CD14-positive monocyte (primary cell): ENCODE results near the gene PPFIBP1. TPM values are rescaled to one million over a fixed set of nuclear protein-coding genes. Genes with fewer than 3 reads are reported as not detected.

ENCODE experiments used
- DNase-seq, 3 donors: peaks; one replicate each; pipeline ENCODE4 v3.0.0-alpha.2; 2011 to 2022
- H2AFZ ChIP-seq: 2 replicates; pipeline ENCODE4 v1.6.0; 2012; ENCODE audit warnings: mild to moderate bottlenecking, low read depth, low read length, inconsistent platforms; ENCODE audit not compliant: insufficient read depth, poor library complexity, severe bottlenecking
- H3K27ac ChIP-seq, 2 donors: 1 replicate in 1 of 2; 2 replicates in 1 of 2; pipeline ENCODE4 v1.5.1; 2012 to 2013; ENCODE audit warnings: low read length in 2 of 2, control low read depth in 1 of 2, inconsistent platforms in 1 of 2, low read depth in 1 of 2, mild to moderate bottlenecking in 1 of 2
- H3K27me3 ChIP-seq, 2 donors: one replicate each; pipeline versions ENCODE4 v1.6.0 to v1.6.1; 2011 to 2013; ENCODE audit warnings: low read length in 2 of 2; ENCODE audit not compliant: control insufficient read depth in 2 of 2, insufficient read depth in 2 of 2
- H3K36me3 ChIP-seq, 2 donors: replicated peaks in 1 of 2; 1 replicate in 1 of 2; 2 replicates in 1 of 2; pipeline versions ENCODE4 v1.5.1 to v1.6.1; 2012 to 2013; ENCODE audit warnings: low read length in 2 of 2, control low read depth in 1 of 2, inconsistent platforms in 1 of 2, mild to moderate bottlenecking in 1 of 2; ENCODE audit not compliant: insufficient read depth in 2 of 2, control insufficient read depth in 1 of 2
- H3K4me1 ChIP-seq, 2 donors: 1 replicate in 1 of 2; 2 replicates in 1 of 2; pipeline versions ENCODE4 v1.5.1 to v1.6.1; 2012 to 2013; ENCODE audit warnings: low read length in 2 of 2, control low read depth in 1 of 2, inconsistent platforms in 1 of 2, mild to moderate bottlenecking in 1 of 2, moderate library complexity in 1 of 2; ENCODE audit not compliant: insufficient read depth in 2 of 2, control insufficient read depth in 1 of 2
- H3K4me2 ChIP-seq: replicated peaks from 2 replicates; pipeline ENCODE3; 2012; ENCODE audit warnings: low read length, moderate library complexity, mild to moderate bottlenecking; ENCODE audit not compliant: poor library complexity, severe bottlenecking; ENCODE audit errors: extremely low read depth
- H3K4me3 ChIP-seq, 3 experiments: fragments of 200-600 bp in 1 of 3; sonication (generic) in 1 of 3; replicated peaks in 1 of 3; 1 replicate in 2 of 3; 2 replicates in 1 of 3; pipeline ENCODE4 v1.5.1; 2011 to 2013; ENCODE audit warnings: low read length in 3 of 3, mild to moderate bottlenecking in 3 of 3, control low read depth in 2 of 3, low read depth in 2 of 3, inconsistent platforms in 1 of 3, moderate library complexity in 1 of 3
- H3K79me2 ChIP-seq: 2 replicates; pipeline ENCODE4 v1.6.0; 2012; ENCODE audit warnings: mild to moderate bottlenecking, control low read depth, inconsistent platforms, low read length, moderate library complexity; ENCODE audit not compliant: insufficient read depth
- H3K9ac ChIP-seq: 2 replicates; pipeline ENCODE4 v1.6.0; 2017; ENCODE audit warnings: low read length, mild to moderate bottlenecking; ENCODE audit not compliant: insufficient read depth, poor library complexity, severe bottlenecking
- H3K9me3 ChIP-seq, 2 donors: replicated peaks in 1 of 2; 1 replicate in 1 of 2; 2 replicates in 1 of 2; pipeline versions ENCODE4 v1.5.1 to v1.6.1; 2012 to 2013; ENCODE audit warnings: low read length in 2 of 2, control low read depth in 1 of 2; ENCODE audit not compliant: control insufficient read depth in 1 of 2, insufficient read depth in 1 of 2
- H4K20me1 ChIP-seq: 2 replicates; pipeline ENCODE4 v1.6.0; 2012; ENCODE audit warnings: mild to moderate bottlenecking, low read length, control low read depth, moderate library complexity; ENCODE audit not compliant: insufficient read depth
- H3K27ac Mint-ChIP-seq, 7 donors: one replicate each; pipeline ENCODE4 v1.8.0; 2020; ENCODE audit warnings: mild to moderate bottlenecking in 7 of 7, mixed read lengths in 7 of 7, moderate library complexity in 6 of 7, inconsistent platforms in 2 of 7
- H3K27me3 Mint-ChIP-seq, 3 donors: one replicate each; pipeline ENCODE4 v1.8.0; 2021 to 2022; ENCODE audit warnings: low read depth in 3 of 3, mild to moderate bottlenecking in 3 of 3, mixed read lengths in 3 of 3, moderate library complexity in 3 of 3, inconsistent platforms in 1 of 3
- H3K36me3 Mint-ChIP-seq, 2 donors: one replicate each; pipeline ENCODE4 v1.8.0; 2020; ENCODE audit warnings: mixed read lengths in 2 of 2, inconsistent platforms in 1 of 2, mild to moderate bottlenecking in 1 of 2
- H3K4me1 Mint-ChIP-seq: one replicate; pipeline ENCODE4 v1.8.0; 2020; ENCODE audit warnings: mild to moderate bottlenecking, mixed read lengths
- H3K4me3 Mint-ChIP-seq, 2 donors: one replicate each; pipeline ENCODE4 v1.8.0; 2020; ENCODE audit warnings: mild to moderate bottlenecking in 2 of 2, mixed read lengths in 2 of 2, moderate library complexity in 1 of 2
- H3K9me3 Mint-ChIP-seq, 7 donors: one replicate each; pipeline ENCODE4 v1.8.0; 2020 to 2022; ENCODE audit warnings: mixed read lengths in 7 of 7, mild to moderate bottlenecking in 6 of 7, moderate library complexity in 6 of 7, inconsistent platforms in 2 of 7
- WGBS: methylation state at CpG from one replicate; pipeline ENCODE4 v1.1.5; 2013; ENCODE audit warnings: missing lambda C conversion rate; ENCODE audit not compliant: insufficient coverage; 5-methylcytosine and 5-hydroxymethylcytosine counted together
- intact Hi-C, 2 donors: fragments of 100-400 bp; cut with micrococcal nuclease; formaldehyde crosslinking; loops; one replicate each; pipeline versions ENCODE4 v1.15.0 to v1.15.1; 2023
- polyA plus RNA-seq, 3 donors: library from polyadenylated mRNA; depleted of rRNA in 1 of 3; unstranded in 2 of 3; stranded (reverse) in 1 of 3; fragments of 300-500 nt in 2 of 3; fragments of >200 nt in 1 of 3; fragmentation: Illumina TruSeq in 2 of 3; gene quantifications; 1 replicate in 2 of 3; 2 replicates in 1 of 3; pipeline ENCODE4 v1.2.3, GENCODE V29; 2012 to 2021
- TF ChIP-seq, protein P1 (sequence below): fragments of 200-600 bp; IDR thresholded peaks from one replicate; pipeline ENCODE4 v1.8.0; 2022; ENCODE audit warnings: antibody characterized with exemption, mild to moderate bottlenecking

PPFIBP1 gene
- polyA plus RNA-seq, 3 donors: 0.25 to 0.79 (median 0.53) TPM

- no CpG with 5 or more reads among the region's 2 CpGs for WGBS
- DNase-seq: no peak
- Mint-ChIP-seq H3K9me3 (no peaks in the 10 kb centered on the region), H3K36me3 (no peaks in the 10 kb centered on the region), H3K27me3 (peaks cover 0 to 5% (median 1%) of the 10 kb centered on the region in 3 donors), H3K4me3 (no peak overlapping the region), H3K27ac (peak overlapping the region in 1 of 7 donors; percentile 43), H3K4me1 (peaks cover 22% of the 10 kb centered on the region)
- H3K4me3 ChIP-seq: no peak overlapping the region
- H4K20me1 ChIP-seq: peaks cover 6% of the 10 kb centered on the region
- no peaks in the 10 kb centered on the region for H3K9me3 ChIP-seq
- peaks cover 15 to 17% of the 10 kb centered on the region in 2 donors for H3K4me1 ChIP-seq
- TF ChIP-seq, protein P1, sequence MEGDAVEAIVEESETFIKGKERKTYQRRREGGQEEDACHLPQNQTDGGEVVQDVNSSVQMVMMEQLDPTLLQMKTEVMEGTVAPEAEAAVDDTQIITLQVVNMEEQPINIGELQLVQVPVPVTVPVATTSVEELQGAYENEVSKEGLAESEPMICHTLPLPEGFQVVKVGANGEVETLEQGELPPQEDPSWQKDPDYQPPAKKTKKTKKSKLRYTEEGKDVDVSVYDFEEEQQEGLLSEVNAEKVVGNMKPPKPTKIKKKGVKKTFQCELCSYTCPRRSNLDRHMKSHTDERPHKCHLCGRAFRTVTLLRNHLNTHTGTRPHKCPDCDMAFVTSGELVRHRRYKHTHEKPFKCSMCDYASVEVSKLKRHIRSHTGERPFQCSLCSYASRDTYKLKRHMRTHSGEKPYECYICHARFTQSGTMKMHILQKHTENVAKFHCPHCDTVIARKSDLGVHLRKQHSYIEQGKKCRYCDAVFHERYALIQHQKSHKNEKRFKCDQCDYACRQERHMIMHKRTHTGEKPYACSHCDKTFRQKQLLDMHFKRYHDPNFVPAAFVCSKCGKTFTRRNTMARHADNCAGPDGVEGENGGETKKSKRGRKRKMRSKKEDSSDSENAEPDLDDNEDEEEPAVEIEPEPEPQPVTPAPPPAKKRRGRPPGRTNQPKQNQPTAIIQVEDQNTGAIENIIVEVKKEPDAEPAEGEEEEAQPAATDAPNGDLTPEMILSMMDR: no peak
- H3K9ac ChIP-seq: no peak overlapping the region
- no peak overlapping the region for H3K4me2 ChIP-seq
- no peak overlapping the region for H3K27ac ChIP-seq
- H2AFZ ChIP-seq: no peak overlapping the region
- H3K27me3 ChIP-seq: no peaks in the 10 kb centered on the region
- no peaks in the 10 kb centered on the region for H3K36me3 ChIP-seq
- intact Hi-C loops: no loop called here
- H3K79me2 ChIP-seq: peaks cover 16% of the 10 kb centered on the region
Observed at GRCh38 chr12:27707216-27707615, 183.2 kb downstream of the PPFIBP1 start.

- Histone ChIP-seq H3K27me3 (no peaks in the 10 kb centered on the region), H3K27ac (no peak overlapping the region), H3K36me3 (peaks cover 0 to 16% of the 10 kb centered on the region in 2 donors), H3K4me1 (peaks cover 16 to 19% of the 10 kb centered on the region in 2 donors), H2AFZ (peak overlapping the region; percentile 92), H3K4me2 (peak overlapping the region; percentile 87), H3K4me3 (peak overlapping the region; percentile 86 to 95 (median 88)), H3K9me3 (no peaks in the 10 kb centered on the region), H3K9ac (no peak overlapping the region), H4K20me1 (peaks cover 17% of the 10 kb centered on the region), H3K79me2 (peaks cover 38% of the 10 kb centered on the region)
- no peak for DNase-seq
- WGBS: 77% methylated on average over 6 of the region's 12 CpGs
- Mint-ChIP-seq H3K4me3 (peak overlapping the region; percentile 99 to 100), H3K27me3 (peaks cover 0 to 5% (median 0%) of the 10 kb centered on the region in 3 donors), H3K9me3 (no peaks in the 10 kb centered on the region), H3K4me1 (peaks cover 20% of the 10 kb centered on the region), H3K36me3 (peaks cover 0 to 18% of the 10 kb centered on the region in 2 donors), H3K27ac (peak overlapping the region in 1 of 7 donors; percentile 22)
- TF ChIP-seq, protein P1: no peak
- intact Hi-C loops: no loop called here
Observed at GRCh38 chr12:27709212-27709931, 185.4 kb downstream of the PPFIBP1 start.
